Measurements from ENCODE around the gene FOXC2. TPM values are rescaled to one million over a fixed set of nuclear protein-coding genes. Genes with fewer than 3 reads are reported as not detected.

Gene FOXC2
- total and polyA plus RNA-seq, 2 donors (not counting 1 experiment from before 2014, with no cell fraction given), result 0.50 to 1.1 TPM

DNA sequence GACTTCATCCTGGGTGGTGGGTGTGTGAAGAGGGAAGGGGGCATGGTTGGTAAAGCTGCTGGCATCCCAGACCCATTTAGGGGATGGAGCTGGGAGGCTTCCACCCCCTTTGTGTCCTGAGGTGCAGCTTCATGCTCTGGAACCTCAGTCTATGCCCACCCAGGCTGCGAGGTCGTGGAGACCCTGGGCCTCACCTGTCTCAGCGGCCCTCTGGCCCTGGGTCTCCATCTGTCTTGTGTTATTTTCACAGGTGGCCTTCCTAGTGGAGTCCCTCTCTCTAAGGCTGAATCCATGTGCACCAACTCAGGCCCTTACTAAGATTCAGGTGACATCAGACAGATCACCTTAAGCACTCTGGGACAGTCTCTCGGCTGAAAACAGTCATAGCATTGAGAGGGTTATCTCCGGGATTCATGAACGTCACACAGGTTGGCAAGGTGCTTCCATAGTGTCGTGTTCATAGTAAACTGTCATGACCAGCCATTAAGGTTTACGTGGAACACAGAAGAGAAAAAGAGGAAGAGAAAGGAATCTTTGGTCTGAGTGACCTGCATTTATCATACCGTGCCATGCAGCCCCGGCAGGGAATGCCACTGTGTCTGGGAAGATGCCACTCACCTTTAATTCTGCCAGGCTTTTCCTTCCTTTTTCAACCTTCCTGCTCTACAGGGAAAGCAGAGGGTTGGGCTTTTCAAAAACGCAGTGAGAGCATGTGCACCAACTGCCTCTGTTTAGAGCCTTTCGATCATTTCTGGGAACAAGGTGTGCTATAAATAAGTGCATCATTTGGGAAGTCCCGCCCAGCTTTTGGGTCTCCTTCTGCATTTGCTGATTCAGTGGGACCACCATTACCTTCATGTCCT, 7.2 kb downstream of the FOXC2 start:
- Histone ChIP-seq H4K20me1 (ENCODE audit: control insufficient read depth, extremely low read depth, insufficient read depth, low read length) (no peaks in the 10 kb centered on the region), H3K9ac (ENCODE audit: insufficient read depth, low read length) (no peak overlapping the region), H3K27ac (ENCODE audit: insufficient read depth, low read length) (no peak overlapping the region), H3K27me3 (ENCODE audit: control insufficient read depth, insufficient read depth, low read length) (no peaks in the 10 kb centered on the region), H3K4me3 (replicated peaks in 1 of 4; ENCODE audit: control extremely low read depth in 1 of 4, insufficient read depth in 1 of 4, low read depth in 3 of 4, low read length in 4 of 4) (no peak overlapping the region), H3K79me2 (ENCODE audit: control insufficient read depth, insufficient read depth, low read length) (peaks cover 53% of the 10 kb centered on the region), H2AFZ (ENCODE audit: low read length) (no peak overlapping the region), H3K9me3 (ENCODE audit: control insufficient read depth, insufficient read depth, low read depth, low read length) (no peaks in the 10 kb centered on the region), H3K36me3 (ENCODE audit: control insufficient read depth, insufficient read depth, low read length) (peaks cover 6% of the 10 kb centered on the region), H3K4me2 (ENCODE audit: extremely low read depth, insufficient read depth, low read length) (no peak overlapping the region), H3K4me1 (ENCODE audit: control insufficient read depth, extremely low read depth, insufficient read depth, low read length) (peaks cover 9% of the 10 kb centered on the region)
- DNase-seq (ENCODE audit: low read depth in 2 of 2), result no peak
- TF ChIP-seq, protein P1, sequence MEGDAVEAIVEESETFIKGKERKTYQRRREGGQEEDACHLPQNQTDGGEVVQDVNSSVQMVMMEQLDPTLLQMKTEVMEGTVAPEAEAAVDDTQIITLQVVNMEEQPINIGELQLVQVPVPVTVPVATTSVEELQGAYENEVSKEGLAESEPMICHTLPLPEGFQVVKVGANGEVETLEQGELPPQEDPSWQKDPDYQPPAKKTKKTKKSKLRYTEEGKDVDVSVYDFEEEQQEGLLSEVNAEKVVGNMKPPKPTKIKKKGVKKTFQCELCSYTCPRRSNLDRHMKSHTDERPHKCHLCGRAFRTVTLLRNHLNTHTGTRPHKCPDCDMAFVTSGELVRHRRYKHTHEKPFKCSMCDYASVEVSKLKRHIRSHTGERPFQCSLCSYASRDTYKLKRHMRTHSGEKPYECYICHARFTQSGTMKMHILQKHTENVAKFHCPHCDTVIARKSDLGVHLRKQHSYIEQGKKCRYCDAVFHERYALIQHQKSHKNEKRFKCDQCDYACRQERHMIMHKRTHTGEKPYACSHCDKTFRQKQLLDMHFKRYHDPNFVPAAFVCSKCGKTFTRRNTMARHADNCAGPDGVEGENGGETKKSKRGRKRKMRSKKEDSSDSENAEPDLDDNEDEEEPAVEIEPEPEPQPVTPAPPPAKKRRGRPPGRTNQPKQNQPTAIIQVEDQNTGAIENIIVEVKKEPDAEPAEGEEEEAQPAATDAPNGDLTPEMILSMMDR (conservative IDR thresholded peaks at IDR 0.05 in 1 of 2, IDR thresholded peaks at IDR 0.05 in 1 of 2; ENCODE audit: low read depth in 1 of 2, low read length in 2 of 2), result no peak
- TF ChIP-seq EZH2 (IDR thresholded peaks at IDR 0.05; ENCODE audit: low read length, missing control alignments), result no peak

DNA sequence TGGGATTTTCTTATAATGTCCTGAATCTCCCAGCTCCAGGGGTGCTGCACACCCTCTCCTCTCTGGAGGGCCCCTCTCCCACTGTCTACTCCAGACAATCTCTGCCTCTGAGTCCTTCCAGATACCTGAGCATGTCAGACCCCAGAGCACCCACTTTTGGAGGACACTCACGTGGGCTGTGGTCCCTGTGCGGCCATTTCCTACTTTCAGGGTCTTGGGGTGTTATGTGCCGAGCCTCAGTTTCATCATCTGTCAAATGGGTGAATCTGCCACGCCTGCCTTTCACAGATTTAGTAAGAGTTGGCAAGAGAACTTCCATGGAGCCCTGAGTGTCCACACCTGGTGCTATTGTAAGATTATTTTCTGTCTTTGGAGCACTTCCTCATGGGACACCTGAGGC, 8.0 kb downstream of the FOXC2 start:
- DNase-seq (ENCODE audit: low read depth in 2 of 2), result no peak
- Histone ChIP-seq H4K20me1 (ENCODE audit: control insufficient read depth, extremely low read depth, insufficient read depth, low read length) (no peaks in the 10 kb centered on the region), H3K4me2 (ENCODE audit: extremely low read depth, insufficient read depth, low read length) (no peak overlapping the region), H3K36me3 (ENCODE audit: control insufficient read depth, insufficient read depth, low read length) (peaks cover 6% of the 10 kb centered on the region), H3K27me3 (ENCODE audit: control insufficient read depth, insufficient read depth, low read length) (no peaks in the 10 kb centered on the region), H2AFZ (ENCODE audit: low read length) (no peak overlapping the region), H3K79me2 (ENCODE audit: control insufficient read depth, insufficient read depth, low read length) (peaks cover 51% of the 10 kb centered on the region), H3K27ac (ENCODE audit: insufficient read depth, low read length) (no peak overlapping the region), H3K9ac (ENCODE audit: insufficient read depth, low read length) (no peak overlapping the region), H3K9me3 (ENCODE audit: control insufficient read depth, insufficient read depth, low read depth, low read length) (no peaks in the 10 kb centered on the region), H3K4me1 (ENCODE audit: control insufficient read depth, extremely low read depth, insufficient read depth, low read length) (peaks cover 11% of the 10 kb centered on the region), H3K4me3 (replicated peaks in 1 of 4; ENCODE audit: control extremely low read depth in 1 of 4, insufficient read depth in 1 of 4, low read depth in 3 of 4, low read length in 4 of 4) (no peak overlapping the region)
- TF ChIP-seq, protein P1 (conservative IDR thresholded peaks at IDR 0.05 in 1 of 2, IDR thresholded peaks at IDR 0.05 in 1 of 2; ENCODE audit: low read depth in 1 of 2, low read length in 2 of 2), result no peak
- TF ChIP-seq EZH2 (IDR thresholded peaks at IDR 0.05; ENCODE audit: low read length, missing control alignments), result no peak

DNA sequence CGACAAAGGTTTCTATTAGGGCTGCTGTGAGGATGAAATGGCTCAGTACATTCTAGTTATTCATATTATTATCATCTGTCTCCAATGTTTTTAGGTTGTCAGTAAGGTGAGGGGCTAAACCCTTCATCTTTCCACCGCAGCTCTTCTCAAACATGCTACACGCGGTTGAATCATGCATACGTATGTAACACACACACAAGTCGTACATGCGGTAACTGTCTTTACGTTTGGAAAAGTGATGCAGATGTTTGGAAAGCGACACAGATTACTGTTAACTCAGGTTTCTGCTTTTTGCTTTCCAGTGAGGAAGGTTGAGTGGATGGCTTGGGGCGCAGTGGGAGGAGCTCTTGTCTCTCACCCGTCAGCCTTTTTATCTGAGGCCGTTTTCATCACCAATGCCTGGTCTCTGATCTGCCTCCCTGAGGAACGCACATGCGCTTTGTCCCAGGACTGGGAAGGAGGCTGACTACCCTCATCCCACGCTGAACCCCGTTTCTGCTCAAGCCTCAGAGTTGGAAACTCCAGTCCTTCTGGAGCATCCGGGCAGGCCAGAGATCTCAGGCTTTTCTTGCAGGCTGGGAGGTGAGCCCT, 8.6 kb downstream of the FOXC2 start:
- peaks cover 14% of the 10 kb centered on the region for H3K4me1 ChIP-seq (ENCODE audit: control insufficient read depth, extremely low read depth, insufficient read depth, low read length)
- no peak for TF ChIP-seq EZH2 (IDR thresholded peaks at IDR 0.05; ENCODE audit: low read length, missing control alignments)
- TF ChIP-seq, protein P1 (conservative IDR thresholded peaks at IDR 0.05 in 1 of 2, IDR thresholded peaks at IDR 0.05 in 1 of 2; ENCODE audit: low read depth in 1 of 2, low read length in 2 of 2), result no peak
- peak overlapping the region; percentile 97 for H3K27ac ChIP-seq (ENCODE audit: insufficient read depth, low read length)
- no peaks in the 10 kb centered on the region for H4K20me1 ChIP-seq (ENCODE audit: control insufficient read depth, extremely low read depth, insufficient read depth, low read length)
- peaks cover 6% of the 10 kb centered on the region for H3K36me3 ChIP-seq (ENCODE audit: control insufficient read depth, insufficient read depth, low read length)
- no peaks in the 10 kb centered on the region for H3K9me3 ChIP-seq (ENCODE audit: control insufficient read depth, insufficient read depth, low read depth, low read length)
- no peak for DNase-seq (ENCODE audit: low read depth in 2 of 2)
- H3K27me3 ChIP-seq (ENCODE audit: control insufficient read depth, insufficient read depth, low read length), result no peaks in the 10 kb centered on the region
- peak overlapping the region; percentile 50 for H2AFZ ChIP-seq (ENCODE audit: low read length)
- peaks cover 51% of the 10 kb centered on the region for H3K79me2 ChIP-seq (ENCODE audit: control insufficient read depth, insufficient read depth, low read length)
- peak overlapping the region; percentile 28 to 86 (median 70) for H3K4me3 ChIP-seq (replicated peaks in 1 of 4; ENCODE audit: control extremely low read depth in 1 of 4, insufficient read depth in 1 of 4, low read depth in 3 of 4, low read length in 4 of 4)
- H3K9ac ChIP-seq (ENCODE audit: insufficient read depth, low read length), result peak overlapping the region; percentile 32
- peak overlapping the region; percentile 87 for H3K4me2 ChIP-seq (ENCODE audit: extremely low read depth, insufficient read depth, low read length)
